IPS DF 6.9 (cell line): ENCODE measurements around the gene FARS2.

ENCODE experiments used
- DNase-seq: peaks from one replicate; pipeline ENCODE4 v3.0.0-alpha.2; 2013; ENCODE audit warnings: low read depth, low spot score
- H3K27ac ChIP-seq: one replicate; pipeline ENCODE4 v1.5.1; 2013; ENCODE audit warnings: low read length, control low read depth
- H3K27me3 ChIP-seq: 2 replicates; pipeline ENCODE4 v1.6.1; 2013; ENCODE audit warnings: mild to moderate bottlenecking, low read length; ENCODE audit not compliant: control insufficient read depth, insufficient read depth
- H3K36me3 ChIP-seq: 2 replicates; pipeline ENCODE4 v1.6.1; 2013; ENCODE audit warnings: low read length; ENCODE audit not compliant: control insufficient read depth, insufficient read depth
- H3K4me1 ChIP-seq: 2 replicates; pipeline ENCODE4 v1.6.1; 2013; ENCODE audit warnings: low read length; ENCODE audit not compliant: control insufficient read depth, insufficient read depth
- H3K4me3 ChIP-seq: 2 replicates; pipeline ENCODE4 v1.5.1; 2013; ENCODE audit warnings: mild to moderate bottlenecking, low read length
- H3K9me3 ChIP-seq: 2 replicates; pipeline ENCODE4 v1.6.1; 2013; ENCODE audit warnings: low read length, inconsistent platforms; ENCODE audit not compliant: control insufficient read depth, insufficient read depth
- WGBS: extraction: QIAGEN DNeasy Blood & Tissue Kit; methylation state at CpG from one replicate; pipeline ENCODE4 v1.1.7; 2013; ENCODE audit warnings: mixed read lengths, missing lambda C conversion rate; ENCODE audit not compliant: insufficient read length, insufficient coverage; 5-methylcytosine and 5-hydroxymethylcytosine counted together

Gene FARS2

GRCh38 chr6:5738211-5738610 lies 476.9 kb downstream of the FARS2 start:
- no peaks in the 10 kb centered on the region for H3K4me1 ChIP-seq
- DNase-seq, result no peak
- H3K27ac ChIP-seq, result no peak overlapping the region
- H3K4me3 ChIP-seq, result no peak overlapping the region
- H3K27me3 ChIP-seq, result no peaks in the 10 kb centered on the region
- H3K9me3 ChIP-seq, result no peaks in the 10 kb centered on the region
- H3K36me3 ChIP-seq, result no peaks in the 10 kb centered on the region
- WGBS, result no CpG with 5 or more reads among the region's 1 CpG

DNA sequence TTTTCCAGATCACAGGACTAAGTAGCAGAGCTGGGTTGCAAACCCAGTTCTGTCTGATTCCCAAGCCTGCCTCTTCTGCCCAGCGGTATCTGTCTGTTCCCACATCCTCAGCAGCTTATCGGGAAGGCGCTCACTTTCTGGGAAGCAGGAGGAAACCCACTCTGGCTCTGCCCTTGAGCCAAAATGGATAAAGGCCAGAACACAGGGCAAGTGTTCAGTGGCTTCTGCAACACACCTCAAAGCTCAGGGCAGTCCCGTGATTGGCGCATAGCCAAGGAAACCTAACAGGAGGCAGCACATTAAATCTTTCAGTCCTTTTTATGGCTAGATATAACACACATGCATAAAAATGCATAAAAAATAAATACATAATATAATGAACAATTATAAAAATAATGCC lies 483.2 kb downstream of the FARS2 start:
- H3K9me3 ChIP-seq, result no peaks in the 10 kb centered on the region
- H3K27me3 ChIP-seq, result no peaks in the 10 kb centered on the region
- WGBS, result no CpG with 5 or more reads among the region's 5 CpGs
- peaks cover 1% of the 10 kb centered on the region; the same call in 1 of the 2 replicates for H3K4me1 ChIP-seq
- no peak overlapping the region for H3K27ac ChIP-seq
- H3K4me3 ChIP-seq, result no peak overlapping the region
- DNase-seq, result no peak
- H3K36me3 ChIP-seq, result no peaks in the 10 kb centered on the region

- H3K27me3 ChIP-seq, result no peaks in the 10 kb centered on the region
- WGBS, result no CpG with 5 or more reads among the region's 2 CpGs
- no peak overlapping the region for H3K4me3 ChIP-seq
- no peaks in the 10 kb centered on the region for H3K9me3 ChIP-seq
- DNase-seq, result no peak
- no peaks in the 10 kb centered on the region for H3K36me3 ChIP-seq
- no peak overlapping the region for H3K27ac ChIP-seq
- H3K4me1 ChIP-seq, result peaks cover 1% of the 10 kb centered on the region; the same call in 1 of the 2 replicates
Observed at GRCh38 chr6:5745081-5745480, 483.8 kb downstream of the FARS2 start.

- DNase-seq, result no peak
- peaks cover 1% of the 10 kb centered on the region; the same call in 1 of the 2 replicates for H3K4me1 ChIP-seq
- H3K27me3 ChIP-seq, result no peaks in the 10 kb centered on the region
- no CpG with 5 or more reads among the region's 12 CpGs for WGBS
- no peaks in the 10 kb centered on the region for H3K36me3 ChIP-seq
- no peaks in the 10 kb centered on the region for H3K9me3 ChIP-seq
- no peak overlapping the region for H3K27ac ChIP-seq
- H3K4me3 ChIP-seq, result no peak overlapping the region
Observed at GRCh38 chr6:5746053-5746758, 484.9 kb downstream of the FARS2 start.

GRCh38 chr6:5746759-5747130 lies 485.4 kb downstream of the FARS2 start:
- no peak for DNase-seq
- no peak overlapping the region for H3K27ac ChIP-seq
- H3K4me3 ChIP-seq, result no peak overlapping the region
- H3K36me3 ChIP-seq, result no peaks in the 10 kb centered on the region
- no CpG with 5 or more reads among the region's 3 CpGs for WGBS
- no peaks in the 10 kb centered on the region for H3K9me3 ChIP-seq
- no peaks in the 10 kb centered on the region for H3K27me3 ChIP-seq
- H3K4me1 ChIP-seq, result peaks cover 1% of the 10 kb centered on the region; the same call in 1 of the 2 replicates

GRCh38 chr6:5747379-5747778 lies 486.1 kb downstream of the FARS2 start:
- DNase-seq, result no peak
- no peaks in the 10 kb centered on the region for H3K9me3 ChIP-seq
- H3K4me1 ChIP-seq, result peaks cover 1% of the 10 kb centered on the region; the same call in 1 of the 2 replicates
- no peaks in the 10 kb centered on the region for H3K27me3 ChIP-seq
- WGBS, result no CpG with 5 or more reads among the region's 2 CpGs
- no peak overlapping the region for H3K4me3 ChIP-seq
- H3K27ac ChIP-seq, result no peak overlapping the region
- no peaks in the 10 kb centered on the region for H3K36me3 ChIP-seq

GRCh38 chr6:5749016-5749650 lies 487.8 kb downstream of the FARS2 start:
- Histone ChIP-seq H3K4me1 (no peaks in the 10 kb centered on the region), H3K9me3 (no peaks in the 10 kb centered on the region), H3K27ac (no peak overlapping the region), H3K36me3 (no peaks in the 10 kb centered on the region), H3K27me3 (no peaks in the 10 kb centered on the region), H3K4me3 (no peak overlapping the region)
- no CpG with 5 or more reads among the region's 6 CpGs for WGBS
- no peak for DNase-seq

GRCh38 chr6:5749651-5750215 lies 488.4 kb downstream of the FARS2 start:
- Histone ChIP-seq H3K27me3 (no peaks in the 10 kb centered on the region), H3K27ac (no peak overlapping the region)
- no CpG with 5 or more reads among the region's 9 CpGs for WGBS

GRCh38 chr6:5751525-5752390 lies 490.4 kb downstream of the FARS2 start:
- H3K27me3 ChIP-seq, result no peaks in the 10 kb centered on the region
- no peak overlapping the region for H3K4me3 ChIP-seq
- H3K27ac ChIP-seq, result no peak overlapping the region
- no CpG with 5 or more reads among the region's 9 CpGs for WGBS
- DNase-seq, result no peak
- no peaks in the 10 kb centered on the region for H3K9me3 ChIP-seq
- H3K4me1 ChIP-seq, result no peaks in the 10 kb centered on the region
- no peaks in the 10 kb centered on the region for H3K36me3 ChIP-seq

More at GRCh38 chr6:5749651-5750215, 488.4 kb downstream of the FARS2 start:
- H3K4me1 ChIP-seq, result no peaks in the 10 kb centered on the region
- no peaks in the 10 kb centered on the region for H3K36me3 ChIP-seq
- H3K9me3 ChIP-seq, result no peaks in the 10 kb centered on the region
- DNase-seq, result no peak
- no peak overlapping the region for H3K4me3 ChIP-seq

DNA sequence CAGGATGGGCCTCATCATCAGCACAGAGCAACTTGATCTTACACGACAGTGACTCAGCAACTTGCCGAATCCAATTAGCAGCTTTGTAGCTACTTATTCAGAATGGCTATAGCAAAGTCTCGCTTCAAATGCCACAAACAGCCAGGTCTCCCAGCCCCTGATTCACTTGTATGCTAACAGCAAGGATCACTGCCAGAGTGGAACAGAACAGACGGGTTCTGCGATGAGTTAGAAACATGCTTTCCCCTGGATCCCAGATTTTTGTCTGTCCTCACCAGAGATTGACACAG lies 491.0 kb downstream of the FARS2 start:
- no peaks in the 10 kb centered on the region for H3K36me3 ChIP-seq
- H3K4me1 ChIP-seq, result no peaks in the 10 kb centered on the region
- no peak overlapping the region for H3K27ac ChIP-seq
- WGBS, result no CpG with 5 or more reads among the region's 5 CpGs
- H3K9me3 ChIP-seq, result no peaks in the 10 kb centered on the region
- no peak overlapping the region for H3K4me3 ChIP-seq
- H3K27me3 ChIP-seq, result no peaks in the 10 kb centered on the region
- DNase-seq, result peak; percentile 39
